ENCODE data around the gene JPT1.
A peak's percentile ranks its signal among the peaks of the same experiment; 100 is the strongest.

Gene JPT1

GRCh38 chr17:75103601-75104554 lies 50.4 kb downstream of the JPT1 start:
- no peak for FAIRE-seq

GRCh38 chr17:75102385-75102821 lies 51.9 kb downstream of the JPT1 start:
- no peak for FAIRE-seq

GRCh38 chr17:75099881-75100595 lies 54.3 kb downstream of the JPT1 start:
- FAIRE-seq = no peak

- no peak for FAIRE-seq
Observed at GRCh38 chr17:75098861-75099260, 55.5 kb downstream of the JPT1 start.

- FAIRE-seq = no peak
Observed at GRCh38 chr17:75097865-75098264, 56.4 kb downstream of the JPT1 start.

- no peak for FAIRE-seq
Observed at GRCh38 chr17:75096082-75096625, 58.2 kb downstream of the JPT1 start.

GRCh38 chr17:75094871-75095399 lies 59.4 kb downstream of the JPT1 start:
- FAIRE-seq = no peak

GRCh38 chr17:75093548-75094158 lies 60.7 kb downstream of the JPT1 start:
- no peak for FAIRE-seq

GRCh38 chr17:75091855-75092327 lies 62.4 kb downstream of the JPT1 start:
- FAIRE-seq = no peak

- no peak for FAIRE-seq
Observed at GRCh38 chr17:75090871-75091854, 63.1 kb downstream of the JPT1 start.

GRCh38 chr17:75088465-75089417 lies 65.6 kb downstream of the JPT1 start:
- FAIRE-seq = no peak

GRCh38 chr17:75087558-75088453 lies 66.5 kb downstream of the JPT1 start, which contains the start of gene SLC16A5:
SLC16A5 (plus strand) TSS chr17:75087954; CDS start chr17:75093637, 5,683 bp downstream.
- FAIRE-seq = peak; percentile 94

GRCh38 chr17:75087182-75087557 lies 67.1 kb downstream of the JPT1 start:
- no peak for FAIRE-seq

- no peak for FAIRE-seq
Observed at GRCh38 chr17:75086496-75087181, 67.7 kb downstream of the JPT1 start.
